HG03565 (cell line): ENCODE results near the gene POLDIP3.

Experiments
- ATAC-seq: cut with Tn5 transposase; IDR thresholded peaks from one replicate; pipeline ENCODE4 v1.9.1; 2021; ENCODE audit warnings: mild to moderate bottlenecking, moderate library complexity; ENCODE audit not compliant: unreplicated experiment

The POLDIP3 gene

GRCh38 chr22:42642806-42643633, 28.3 kb upstream of the POLDIP3 start:
- ATAC-seq, result no peak

DNA sequence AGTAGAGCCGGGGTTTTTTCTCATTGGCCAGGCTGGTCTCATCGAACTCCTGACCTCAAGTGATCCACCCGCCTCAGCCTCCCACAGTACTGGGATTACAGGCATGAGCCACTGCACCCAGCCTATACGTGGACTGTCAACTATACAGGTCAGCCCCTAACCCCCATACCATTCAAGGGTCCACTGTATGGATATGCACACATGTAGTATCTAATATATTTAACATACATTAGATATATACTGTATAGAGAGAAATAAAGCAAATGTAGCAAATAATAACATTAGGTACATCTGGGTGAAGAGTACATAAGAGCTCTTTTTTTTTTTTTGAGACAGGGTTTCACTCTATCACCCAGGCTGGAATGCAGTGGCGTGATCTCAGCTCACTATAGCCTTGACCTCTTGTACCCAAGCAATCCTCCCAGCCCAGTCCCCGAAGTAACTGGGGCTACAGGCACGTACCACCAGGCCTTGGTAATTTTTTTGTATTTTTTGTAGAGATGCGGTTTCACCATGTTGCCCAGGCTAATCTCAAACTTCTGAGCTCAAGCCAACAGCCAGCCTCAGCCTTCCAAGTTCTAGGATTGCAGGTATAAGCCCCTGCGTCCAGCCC, 27.2 kb upstream of the POLDIP3 start:
- no peak for ATAC-seq

DNA sequence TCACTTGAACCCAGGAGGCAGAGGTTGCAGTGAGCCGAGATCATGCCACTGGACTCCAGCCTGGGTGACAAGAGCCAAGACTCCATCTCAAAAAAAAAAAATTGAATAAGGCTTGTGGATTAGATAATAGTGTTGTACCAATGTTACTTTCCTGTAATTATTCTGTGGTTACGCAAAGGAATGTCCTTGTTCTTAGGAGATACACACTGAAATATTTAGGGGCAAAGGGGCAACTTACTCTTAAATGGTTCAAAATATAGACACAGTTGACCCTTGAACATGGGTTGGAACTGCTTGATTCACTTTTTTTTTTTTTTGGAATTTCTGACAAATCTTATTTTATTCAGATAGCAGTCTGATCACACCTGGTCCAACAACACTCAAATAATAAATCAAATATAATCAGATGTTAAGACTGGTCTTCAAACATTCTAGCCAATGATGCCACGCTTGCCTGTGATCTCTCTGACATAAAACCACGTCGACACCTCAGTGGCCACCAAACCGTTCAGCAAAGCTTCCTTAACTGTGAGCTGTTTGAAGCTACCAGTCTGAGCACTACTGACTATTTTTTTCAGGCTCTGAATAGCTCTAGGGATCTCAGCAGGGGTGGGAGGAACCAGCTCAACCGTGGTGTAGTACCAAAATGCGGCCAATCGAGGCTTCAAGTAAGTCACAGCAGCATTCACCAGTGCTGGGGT, 25.0 kb upstream of the POLDIP3 start:
- ATAC-seq, result no peak

- no peak for ATAC-seq
Measured at GRCh38 chr22:42637555-42637954, 22.9 kb upstream of the POLDIP3 start.

- no peak for ATAC-seq
Measured at GRCh38 chr22:42636506-42636905, 21.8 kb upstream of the POLDIP3 start.

DNA sequence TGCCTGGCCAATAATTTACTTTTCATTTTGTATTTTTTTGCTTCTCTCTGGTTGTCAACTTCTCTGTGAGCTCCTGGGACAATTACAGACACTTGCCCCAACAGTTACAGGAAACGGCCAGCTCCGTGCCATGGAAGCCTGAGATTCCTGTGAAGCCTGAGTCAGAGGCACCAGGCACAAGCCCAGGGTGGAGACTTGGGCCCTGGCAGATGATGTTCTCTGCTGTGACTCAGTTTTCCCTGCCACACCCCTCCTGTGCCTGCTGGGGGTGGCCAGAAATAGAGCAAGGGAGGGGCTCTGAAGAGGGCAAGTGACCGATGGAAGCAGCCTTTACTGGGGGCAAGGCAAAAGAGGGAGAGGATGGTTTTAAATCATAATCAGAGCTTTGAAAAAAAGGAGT, 20.8 kb upstream of the POLDIP3 start:
- ATAC-seq, result no peak

GRCh38 chr22:42633013-42633412, 18.3 kb upstream of the POLDIP3 start:
- no peak for ATAC-seq

DNA sequence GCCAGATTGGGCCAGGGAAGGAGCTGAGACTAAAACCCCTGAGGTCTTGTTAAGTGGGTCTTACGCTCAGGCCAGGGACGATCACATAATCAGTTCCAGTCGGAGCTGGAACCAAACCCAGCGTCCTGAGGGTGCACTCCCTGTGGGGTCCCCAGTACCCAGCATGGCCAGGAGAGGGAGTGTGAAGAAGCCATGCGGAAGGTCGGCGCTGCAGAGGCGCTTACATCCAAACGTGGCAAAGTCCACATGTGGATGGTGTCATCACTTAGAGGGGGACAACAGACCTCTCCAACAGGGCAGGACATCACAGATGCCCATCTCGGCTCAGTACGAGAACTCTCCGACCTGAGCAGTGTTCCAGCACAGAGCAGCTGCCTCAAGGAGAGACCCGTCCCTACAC, 17.4 kb upstream of the POLDIP3 start:
- ATAC-seq, result no peak

DNA sequence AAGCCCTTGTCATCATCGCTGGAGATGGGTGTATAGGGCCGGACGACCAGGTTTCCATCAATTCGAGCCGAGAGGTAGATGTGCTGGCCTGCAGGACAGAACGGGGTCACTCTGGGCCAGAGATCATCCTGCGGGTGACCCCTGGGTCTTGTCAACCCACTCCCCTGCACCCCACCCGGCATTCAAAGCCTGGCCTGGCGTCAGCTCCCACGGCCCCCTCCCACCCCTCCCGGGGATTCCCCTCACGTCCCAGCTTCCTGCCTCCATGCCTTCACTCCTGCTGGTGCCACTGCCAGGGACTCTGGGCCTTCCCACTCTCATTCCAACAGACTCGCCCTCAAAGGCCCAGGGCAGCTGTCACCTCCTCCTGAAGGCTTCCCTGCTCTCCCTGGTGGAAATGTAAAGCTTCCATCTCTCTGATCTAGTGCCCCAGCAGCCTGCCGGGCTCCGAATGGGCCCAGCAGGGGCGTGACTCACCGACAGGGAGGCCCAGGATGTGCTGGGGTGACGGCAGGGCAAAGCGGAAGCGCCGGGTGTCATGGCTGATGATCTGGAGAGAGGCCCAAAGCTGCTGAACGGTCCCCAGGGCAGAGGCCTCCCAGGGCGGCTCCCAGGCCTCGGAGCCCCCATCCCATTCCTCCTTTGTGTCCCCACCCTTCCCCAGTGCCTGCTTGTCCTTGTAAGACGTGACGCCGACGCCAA, 16.4 kb upstream of the POLDIP3 start:
- ATAC-seq, result no peak

GRCh38 chr22:42630211-42630610, 15.5 kb upstream of the POLDIP3 start:
- ATAC-seq, result no peak

GRCh38 chr22:42627981-42628380, 13.3 kb upstream of the POLDIP3 start:
- ATAC-seq, result no peak

DNA sequence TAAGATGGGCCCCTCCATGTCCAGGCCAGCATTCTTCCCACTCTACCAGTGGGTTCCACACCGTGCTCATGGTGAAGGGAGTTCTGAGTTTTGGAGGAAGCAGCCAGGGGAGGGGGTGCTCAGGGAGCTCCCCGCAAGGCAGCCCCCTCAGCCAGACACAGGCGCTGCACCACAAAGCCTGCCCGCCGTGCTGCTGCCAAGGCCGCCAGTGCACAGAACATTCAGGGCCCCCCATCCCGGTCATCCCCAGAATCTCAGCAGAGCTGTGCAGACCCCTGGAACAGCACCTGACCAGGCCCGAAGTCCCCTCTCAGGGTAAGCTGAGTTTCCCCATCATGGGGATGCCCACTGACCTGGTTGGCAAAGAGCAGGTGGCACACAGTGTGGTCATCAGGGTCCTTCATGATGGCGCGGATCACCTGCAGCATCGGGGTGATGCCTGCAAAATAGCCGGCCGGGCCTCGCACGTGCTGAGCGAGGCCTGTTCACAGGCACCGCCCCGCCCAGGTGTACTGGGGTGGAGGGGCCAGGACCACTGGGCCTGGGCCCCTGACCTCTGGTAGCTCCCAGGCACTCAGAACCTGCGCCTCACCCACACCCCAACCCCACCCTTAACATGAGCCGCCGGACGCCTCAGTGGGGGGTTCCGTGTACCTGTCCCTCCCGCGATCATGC, 12.4 kb upstream of the POLDIP3 start:
- no peak for ATAC-seq

DNA sequence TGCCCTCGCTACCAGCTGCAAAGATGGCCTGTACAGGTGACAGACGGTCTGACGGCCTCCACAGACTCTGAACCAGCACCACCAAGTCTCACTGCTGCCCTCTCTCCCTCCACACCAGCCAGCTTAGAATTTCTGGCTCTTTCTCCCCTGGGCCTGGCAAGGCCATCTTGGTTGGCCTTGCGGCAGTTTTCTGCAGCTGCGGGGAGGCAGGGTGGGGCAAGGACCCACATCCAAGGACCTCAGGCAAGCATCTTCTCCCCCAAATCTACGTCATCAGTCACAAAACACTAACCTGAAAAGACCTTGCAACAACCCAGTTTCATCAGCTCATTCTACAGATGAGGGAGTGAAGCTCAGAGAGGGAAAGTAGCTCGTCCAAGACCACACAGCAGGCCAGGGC, 11.7 kb upstream of the POLDIP3 start:
- ATAC-seq, result no peak

- no peak for ATAC-seq
Measured at GRCh38 chr22:42625416-42625815, 10.7 kb upstream of the POLDIP3 start.

DNA sequence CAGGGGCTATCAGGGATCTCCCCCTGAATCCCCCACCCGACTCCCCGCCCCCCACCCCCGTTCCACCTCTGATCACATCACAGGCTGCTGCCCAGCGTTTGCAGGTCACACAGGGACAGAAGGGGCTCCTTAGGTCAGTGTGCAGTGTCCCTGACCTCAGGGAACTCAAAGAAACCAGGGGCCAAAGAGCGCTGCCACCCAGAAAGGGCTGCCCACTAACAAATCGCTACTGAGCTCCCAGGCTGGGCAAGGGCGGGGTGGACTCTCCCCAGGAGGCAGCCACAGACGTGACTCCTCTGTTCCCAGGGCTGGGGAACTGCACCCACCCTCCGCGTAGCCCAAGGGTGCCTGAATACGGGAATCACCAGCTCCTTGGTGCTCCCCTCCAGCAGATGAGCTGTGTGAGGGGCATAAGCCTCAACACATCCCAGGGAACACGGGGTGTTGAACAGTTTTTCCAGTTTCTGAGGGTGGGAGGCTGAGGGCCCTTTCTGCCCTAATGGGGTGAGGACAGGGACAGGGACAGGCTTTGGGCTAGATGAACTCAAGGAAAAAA, 9.9 kb upstream of the POLDIP3 start:
- no peak for ATAC-seq

DNA sequence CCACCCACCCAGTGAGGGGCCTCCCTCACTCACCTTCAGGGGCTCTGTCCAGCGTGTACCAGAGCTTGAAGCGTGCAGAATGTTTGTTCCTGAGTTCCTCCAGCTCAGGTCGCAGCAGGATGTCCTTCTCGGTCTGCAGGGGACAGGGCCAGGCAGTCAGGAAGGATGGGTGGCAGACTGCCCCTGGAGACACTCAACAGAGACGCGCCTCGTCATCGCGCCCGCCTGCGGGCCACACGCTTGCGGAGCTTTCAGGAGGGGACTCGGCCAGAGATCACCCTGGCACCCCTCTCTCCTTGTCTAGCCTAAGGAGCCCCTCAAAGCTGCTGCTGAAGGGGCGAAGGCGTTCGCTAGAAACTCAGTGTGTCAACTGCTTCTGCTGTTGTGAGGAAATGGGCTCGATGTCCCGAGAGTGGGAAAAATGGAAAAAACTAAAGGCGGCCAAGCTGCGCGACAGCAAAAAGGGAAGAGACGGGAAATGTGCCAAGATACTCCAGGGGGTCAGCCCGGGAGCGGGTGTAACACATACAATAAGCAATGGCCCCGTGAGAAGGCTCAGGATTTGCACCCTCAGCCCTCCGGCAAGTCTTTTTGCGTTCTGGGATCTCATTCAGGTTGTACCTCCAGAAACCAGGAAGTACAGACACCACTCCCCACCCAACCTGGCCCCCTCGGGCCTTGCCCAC, 9.2 kb upstream of the POLDIP3 start:
- no peak for ATAC-seq

GRCh38 chr22:42623301-42623751, 8.6 kb upstream of the POLDIP3 start:
- no peak for ATAC-seq

GRCh38 chr22:42622061-42622710, 7.5 kb upstream of the POLDIP3 start:
- no peak for ATAC-seq

DNA sequence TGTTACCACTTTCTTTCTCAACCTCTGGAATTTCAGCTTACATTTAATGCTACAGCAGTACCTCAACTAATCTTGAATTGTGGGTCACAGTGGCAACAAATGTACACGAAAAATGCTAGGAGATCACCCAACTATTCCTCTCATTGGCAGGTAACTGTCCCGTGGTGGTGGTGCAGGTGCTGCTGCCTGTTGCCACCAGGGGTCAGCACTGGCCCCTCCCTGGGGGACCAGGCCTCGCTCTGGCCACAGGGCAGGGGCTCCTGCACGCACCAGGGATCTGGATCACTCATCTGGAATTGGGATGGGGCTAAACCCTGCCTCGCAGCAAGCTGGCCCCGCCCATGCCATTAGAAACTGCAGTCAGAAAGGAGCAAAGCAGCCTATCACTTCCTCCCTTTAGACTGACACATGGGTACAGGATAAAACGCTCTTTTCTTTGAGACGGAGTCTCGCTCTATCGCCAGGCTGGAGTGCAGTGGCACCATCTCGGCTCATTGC, 6.9 kb upstream of the POLDIP3 start:
- ATAC-seq, result no peak
